DND-41 (cell line): Measurements from ENCODE around the gene OR6V1.
A peak's percentile ranks its signal among the peaks of the same experiment; 100 is the strongest.

Experiments
- ATAC-seq: fragments of 200-7000 bp; cut with Tn5 transposase; 3 replicates; pipeline ENCODE4 v1.9.1; 2021; ENCODE audit warnings: low read depth; ENCODE audit not compliant: insufficient read depth
- DNase-seq: peaks from one replicate; pipeline ENCODE4 v3.0.0-alpha.2; 2020
- H2AFZ ChIP-seq: 2 replicates; pipeline ENCODE4 v1.6.0; 2012; ENCODE audit warnings: low read depth, low read length
- H3K27ac ChIP-seq: 2 replicates; pipeline ENCODE4 v1.5.1; 2012; ENCODE audit warnings: low read length, inconsistent platforms
- H3K27me3 ChIP-seq: fragments of 200-600 bp; sonication (generic); 2 replicates; pipeline ENCODE4 v1.6.0; 2012; ENCODE audit warnings: low read length, mild to moderate bottlenecking, inconsistent platforms; ENCODE audit not compliant: insufficient read depth, poor library complexity
- H3K36me3 ChIP-seq: 2 replicates; pipeline ENCODE4 v1.5.1; 2012; ENCODE audit warnings: low read length, inconsistent platforms; ENCODE audit not compliant: insufficient read depth
- H3K4me1 ChIP-seq: 2 replicates; pipeline ENCODE4 v1.5.1; 2012; ENCODE audit warnings: mild to moderate bottlenecking, low read length; ENCODE audit not compliant: insufficient read depth
- H3K4me2 ChIP-seq: 2 replicates; pipeline ENCODE4 v1.6.0; 2012; ENCODE audit warnings: mild to moderate bottlenecking, moderate library complexity, low read length, inconsistent platforms; ENCODE audit not compliant: insufficient read depth
- H3K4me3 ChIP-seq, 2 experiments: fragments of 200-600 bp in 1 of 2; shearing (Covaris generic) in 1 of 2; 2 replicates each; pipeline ENCODE4 v1.5.1; 2012 to 2016; ENCODE audit warnings: inconsistent platforms in 2 of 2, low read length in 2 of 2, mild to moderate bottlenecking in 2 of 2, low read depth in 1 of 2, moderate library complexity in 1 of 2
- H3K79me2 ChIP-seq: 2 replicates; pipeline ENCODE4 v1.6.0; 2012; ENCODE audit warnings: low read length, inconsistent platforms; ENCODE audit not compliant: insufficient read depth
- H3K9ac ChIP-seq: 2 replicates; pipeline ENCODE4 v1.6.0; 2012; ENCODE audit warnings: low read depth, mild to moderate bottlenecking, inconsistent platforms, low read length, moderate library complexity
- H3K9me3 ChIP-seq: 2 replicates; pipeline ENCODE4 v1.5.1; 2012; ENCODE audit warnings: low read length, moderate library complexity, mild to moderate bottlenecking, inconsistent platforms; ENCODE audit not compliant: insufficient read depth, severe bottlenecking
- H4K20me1 ChIP-seq: 2 replicates; pipeline ENCODE4 v1.6.0; 2012; ENCODE audit warnings: low read length; ENCODE audit not compliant: insufficient read depth
- EZH2 ChIP-seq: IDR thresholded peaks from 3 replicates; pipeline ENCODE4 v1.6.1; 2012; ENCODE audit warnings: borderline replicate concordance, low read depth, mild to moderate bottlenecking, moderate library complexity, low read length, inconsistent platforms; ENCODE audit not compliant: severe bottlenecking
- TF ChIP-seq, protein P1 (sequence below): IDR thresholded peaks from 2 replicates; pipeline ENCODE4 v1.5.1; 2012; ENCODE audit warnings: borderline replicate concordance, low read length, moderate library complexity, mild to moderate bottlenecking; ENCODE audit not compliant: poor library complexity, severe bottlenecking; ENCODE audit errors: extremely low read depth

Gene OR6V1

DNA sequence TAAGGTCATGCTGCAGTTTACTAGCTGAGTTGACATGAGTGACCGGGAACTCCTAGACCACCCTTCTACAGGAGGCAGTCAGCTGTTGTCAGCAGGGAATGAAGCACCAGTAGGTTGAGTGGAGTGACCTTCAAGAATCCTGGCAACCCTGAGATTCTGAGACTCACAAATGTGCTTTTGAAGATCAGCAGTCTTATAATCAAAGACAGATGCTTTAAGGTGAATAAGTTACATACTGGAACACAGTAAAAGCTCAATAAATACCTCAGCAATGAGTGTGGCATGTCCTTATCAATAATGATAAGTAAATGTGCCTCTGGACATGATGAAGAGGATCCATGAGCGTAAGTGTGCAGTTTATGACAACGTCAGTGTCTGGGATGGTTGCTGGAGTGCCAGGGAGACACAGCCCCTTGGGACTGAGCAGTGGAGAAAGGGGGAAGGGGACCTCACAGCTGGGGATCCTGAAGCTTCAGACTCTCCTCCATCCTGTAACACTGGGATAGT is 11.9 kb upstream of the OR6V1 start:
- Histone ChIP-seq H3K27ac (no peak overlapping the region), H3K9ac (no peak overlapping the region), H3K4me2 (no peak overlapping the region), H3K27me3 (no peaks in the 10 kb centered on the region), H3K4me1 (no peaks in the 10 kb centered on the region), H4K20me1 (no peaks in the 10 kb centered on the region), H3K36me3 (no peaks in the 10 kb centered on the region), H2AFZ (no peak overlapping the region), H3K4me3 (no peak overlapping the region), H3K79me2 (no peaks in the 10 kb centered on the region), H3K9me3 (no peaks in the 10 kb centered on the region)
- ATAC-seq = no peak
- no peak for DNase-seq
- TF ChIP-seq, protein P1, sequence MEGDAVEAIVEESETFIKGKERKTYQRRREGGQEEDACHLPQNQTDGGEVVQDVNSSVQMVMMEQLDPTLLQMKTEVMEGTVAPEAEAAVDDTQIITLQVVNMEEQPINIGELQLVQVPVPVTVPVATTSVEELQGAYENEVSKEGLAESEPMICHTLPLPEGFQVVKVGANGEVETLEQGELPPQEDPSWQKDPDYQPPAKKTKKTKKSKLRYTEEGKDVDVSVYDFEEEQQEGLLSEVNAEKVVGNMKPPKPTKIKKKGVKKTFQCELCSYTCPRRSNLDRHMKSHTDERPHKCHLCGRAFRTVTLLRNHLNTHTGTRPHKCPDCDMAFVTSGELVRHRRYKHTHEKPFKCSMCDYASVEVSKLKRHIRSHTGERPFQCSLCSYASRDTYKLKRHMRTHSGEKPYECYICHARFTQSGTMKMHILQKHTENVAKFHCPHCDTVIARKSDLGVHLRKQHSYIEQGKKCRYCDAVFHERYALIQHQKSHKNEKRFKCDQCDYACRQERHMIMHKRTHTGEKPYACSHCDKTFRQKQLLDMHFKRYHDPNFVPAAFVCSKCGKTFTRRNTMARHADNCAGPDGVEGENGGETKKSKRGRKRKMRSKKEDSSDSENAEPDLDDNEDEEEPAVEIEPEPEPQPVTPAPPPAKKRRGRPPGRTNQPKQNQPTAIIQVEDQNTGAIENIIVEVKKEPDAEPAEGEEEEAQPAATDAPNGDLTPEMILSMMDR = no peak
- TF ChIP-seq EZH2 = no peak

DNA sequence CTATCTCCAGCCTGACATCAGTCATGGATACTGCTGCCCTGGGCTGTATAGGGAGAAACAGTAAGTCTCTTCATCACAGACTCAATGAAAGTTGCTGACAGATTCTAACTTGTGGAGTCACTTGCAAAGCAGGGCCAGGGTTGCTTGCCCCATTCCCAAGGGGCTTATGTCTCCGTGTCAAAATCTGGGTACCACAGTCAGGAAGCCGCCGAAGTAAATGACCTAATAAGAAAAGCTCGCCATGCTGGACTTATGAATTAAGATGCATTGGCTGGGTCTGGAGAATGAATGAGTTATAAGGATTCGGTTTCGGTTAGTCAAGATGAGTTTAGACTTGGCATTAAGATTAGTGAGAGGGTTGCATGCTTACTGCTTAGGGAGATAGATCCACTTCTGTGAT is 10.8 kb upstream of the OR6V1 start:
- Histone ChIP-seq H3K9ac (no peak overlapping the region), H3K4me3 (no peak overlapping the region), H2AFZ (no peak overlapping the region), H3K4me2 (no peak overlapping the region), H3K27me3 (no peaks in the 10 kb centered on the region), H3K9me3 (no peaks in the 10 kb centered on the region), H3K4me1 (no peaks in the 10 kb centered on the region), H3K79me2 (no peaks in the 10 kb centered on the region), H3K36me3 (no peaks in the 10 kb centered on the region), H4K20me1 (no peaks in the 10 kb centered on the region), H3K27ac (no peak overlapping the region)
- ATAC-seq (no peak), DNase-seq (no peak)
- no peak for TF ChIP-seq EZH2

DNA sequence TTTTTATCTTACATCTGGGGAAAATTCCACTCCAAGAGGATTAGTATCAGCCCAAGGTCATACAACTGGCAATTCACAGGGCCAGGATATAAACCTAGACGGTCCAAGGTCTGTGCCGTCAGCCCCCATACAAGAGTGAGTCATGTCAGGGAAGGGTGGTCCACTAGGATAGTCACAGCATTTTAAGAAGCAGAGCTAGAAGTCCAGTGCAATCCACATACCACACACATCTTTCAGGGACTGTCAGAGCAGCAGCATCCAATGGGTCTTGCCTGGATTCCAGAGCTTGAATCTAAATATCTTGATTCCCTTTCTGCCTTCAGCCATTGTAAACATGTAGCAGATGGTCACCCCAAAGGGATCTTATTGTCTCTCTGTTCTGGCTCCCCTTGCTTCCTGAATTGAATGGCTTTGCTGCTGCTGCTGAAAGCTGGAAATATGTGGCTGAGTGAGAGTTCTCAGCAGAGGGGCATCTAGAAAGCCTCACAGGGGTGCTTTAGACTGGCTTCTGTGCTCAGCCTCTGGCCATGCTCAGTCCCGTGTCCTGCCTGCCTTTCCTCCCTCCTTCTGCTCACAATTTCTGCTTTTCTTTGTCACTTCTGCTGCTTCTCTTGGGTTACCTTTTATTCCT is 9.9 kb upstream of the OR6V1 start:
- H2AFZ ChIP-seq = no peak overlapping the region
- TF ChIP-seq, protein P1 = no peak
- no peak for TF ChIP-seq EZH2
- no peaks in the 10 kb centered on the region for H4K20me1 ChIP-seq
- no peak overlapping the region for H3K9ac ChIP-seq
- no peaks in the 10 kb centered on the region for H3K79me2 ChIP-seq
- no peaks in the 10 kb centered on the region for H3K27me3 ChIP-seq
- H3K27ac ChIP-seq = no peak overlapping the region
- no peak overlapping the region for H3K4me2 ChIP-seq
- H3K4me3 ChIP-seq = no peak overlapping the region
- no peaks in the 10 kb centered on the region for H3K9me3 ChIP-seq
- no peak for DNase-seq
- no peaks in the 10 kb centered on the region for H3K4me1 ChIP-seq
- H3K36me3 ChIP-seq = no peaks in the 10 kb centered on the region
- no peak for ATAC-seq

DNA sequence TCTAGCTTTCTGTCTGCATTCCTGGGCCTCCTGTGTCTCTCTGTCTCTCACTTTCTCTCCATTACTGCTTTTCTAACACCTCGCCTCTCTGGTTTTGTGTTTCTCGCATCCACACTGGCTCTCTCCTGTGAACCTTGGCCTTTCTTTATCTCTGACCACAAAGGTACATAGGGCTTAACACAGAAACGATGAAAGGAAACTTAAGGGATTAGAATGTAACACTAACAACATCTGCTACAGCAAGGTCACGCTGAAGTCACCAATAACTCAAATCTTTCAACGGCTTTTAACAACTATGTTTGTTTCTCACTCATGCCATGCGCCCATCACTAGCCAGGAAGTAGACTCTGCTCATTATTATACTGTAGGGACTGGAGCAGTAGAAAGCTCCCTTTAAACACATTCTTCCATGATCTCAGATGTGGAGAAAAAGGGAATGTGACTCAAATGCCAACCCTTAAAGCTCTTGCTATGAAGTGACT is 9.3 kb upstream of the OR6V1 start:
- no peak overlapping the region for H3K27ac ChIP-seq
- no peaks in the 10 kb centered on the region for H4K20me1 ChIP-seq
- no peaks in the 10 kb centered on the region for H3K36me3 ChIP-seq
- TF ChIP-seq, protein P1 = no peak
- TF ChIP-seq EZH2 = no peak
- peak; percentile 35; the same call in 1 of the 3 replicates for ATAC-seq
- H3K4me1 ChIP-seq = no peaks in the 10 kb centered on the region
- H3K27me3 ChIP-seq = no peaks in the 10 kb centered on the region
- H3K9ac ChIP-seq = no peak overlapping the region
- no peak overlapping the region for H2AFZ ChIP-seq
- H3K4me3 ChIP-seq = no peak overlapping the region
- H3K9me3 ChIP-seq = no peaks in the 10 kb centered on the region
- no peaks in the 10 kb centered on the region for H3K79me2 ChIP-seq
- DNase-seq = no peak
- H3K4me2 ChIP-seq = no peak overlapping the region
